ENCODE results near the gene GATA2.

The GATA2 gene

GRCh38 chr3:128457937-128458336 is 35.1 kb downstream of the GATA2 start:
- Histone ChIP-seq H3K9me3 (no peaks in the 10 kb centered on the region), H3K27me3 (no peaks in the 10 kb centered on the region), H3K36me3 (peaks cover 10% of the 10 kb centered on the region), H3K4me1 (peaks cover 55% of the 10 kb centered on the region), H3K4me3 (ENCODE audit: low read depth, low read length) (no peak overlapping the region)
- DNase-seq: no peak
- TF ChIP-seq, protein P1, sequence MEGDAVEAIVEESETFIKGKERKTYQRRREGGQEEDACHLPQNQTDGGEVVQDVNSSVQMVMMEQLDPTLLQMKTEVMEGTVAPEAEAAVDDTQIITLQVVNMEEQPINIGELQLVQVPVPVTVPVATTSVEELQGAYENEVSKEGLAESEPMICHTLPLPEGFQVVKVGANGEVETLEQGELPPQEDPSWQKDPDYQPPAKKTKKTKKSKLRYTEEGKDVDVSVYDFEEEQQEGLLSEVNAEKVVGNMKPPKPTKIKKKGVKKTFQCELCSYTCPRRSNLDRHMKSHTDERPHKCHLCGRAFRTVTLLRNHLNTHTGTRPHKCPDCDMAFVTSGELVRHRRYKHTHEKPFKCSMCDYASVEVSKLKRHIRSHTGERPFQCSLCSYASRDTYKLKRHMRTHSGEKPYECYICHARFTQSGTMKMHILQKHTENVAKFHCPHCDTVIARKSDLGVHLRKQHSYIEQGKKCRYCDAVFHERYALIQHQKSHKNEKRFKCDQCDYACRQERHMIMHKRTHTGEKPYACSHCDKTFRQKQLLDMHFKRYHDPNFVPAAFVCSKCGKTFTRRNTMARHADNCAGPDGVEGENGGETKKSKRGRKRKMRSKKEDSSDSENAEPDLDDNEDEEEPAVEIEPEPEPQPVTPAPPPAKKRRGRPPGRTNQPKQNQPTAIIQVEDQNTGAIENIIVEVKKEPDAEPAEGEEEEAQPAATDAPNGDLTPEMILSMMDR (IDR thresholded peaks at IDR 0.05; ENCODE audit: low read depth, low read length): no peak

GRCh38 chr3:128456776-128457715 is 36.0 kb downstream of the GATA2 start:
- peak; percentile 97 for DNase-seq
- Histone ChIP-seq H3K27me3 (no peaks in the 10 kb centered on the region), H3K36me3 (peaks cover 10% of the 10 kb centered on the region), H3K9me3 (no peaks in the 10 kb centered on the region), H3K4me1 (peaks cover 55% of the 10 kb centered on the region), H3K4me3 (ENCODE audit: low read depth, low read length) (peak overlapping the region; percentile 76)
- TF ChIP-seq, protein P1 (IDR thresholded peaks at IDR 0.05; ENCODE audit: low read depth, low read length): no peak

- H3K4me3 ChIP-seq (ENCODE audit: low read depth, low read length): peak overlapping the region; percentile 76
- DNase-seq: peak; percentile 51
- TF ChIP-seq, protein P1 (IDR thresholded peaks at IDR 0.05; ENCODE audit: low read depth, low read length): no peak
- peaks cover 55% of the 10 kb centered on the region for H3K4me1 ChIP-seq
- H3K9me3 ChIP-seq: no peaks in the 10 kb centered on the region
- H3K36me3 ChIP-seq: peaks cover 10% of the 10 kb centered on the region
- H3K27me3 ChIP-seq: no peaks in the 10 kb centered on the region
Measured at GRCh38 chr3:128455786-128456748, 36.9 kb downstream of the GATA2 start.

DNA sequence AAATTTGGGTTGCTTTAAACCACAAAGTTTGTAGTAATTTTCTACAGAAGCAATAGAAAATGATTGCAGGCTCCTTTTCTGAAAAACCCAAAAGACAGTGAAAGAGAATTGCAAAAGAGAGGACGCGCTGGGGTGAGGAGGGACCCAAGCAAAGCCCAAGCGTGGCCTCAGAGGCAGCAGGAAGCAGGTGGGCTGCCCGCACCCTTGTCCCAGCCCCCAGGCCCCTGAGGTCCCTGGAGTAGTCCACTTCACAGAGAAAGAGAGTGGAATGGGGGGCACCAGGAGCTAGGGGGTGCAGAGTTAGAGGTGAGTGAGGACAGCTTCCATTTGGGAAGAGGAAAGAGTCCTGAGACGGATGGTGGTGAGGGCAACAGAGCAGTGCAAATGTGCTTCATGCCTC is 37.9 kb downstream of the GATA2 start:
- no peaks in the 10 kb centered on the region for H3K9me3 ChIP-seq
- TF ChIP-seq, protein P1 (IDR thresholded peaks at IDR 0.05; ENCODE audit: low read depth, low read length): no peak
- no peaks in the 10 kb centered on the region for H3K27me3 ChIP-seq
- no peak overlapping the region for H3K4me3 ChIP-seq (ENCODE audit: low read depth, low read length)
- H3K4me1 ChIP-seq: peaks cover 52% of the 10 kb centered on the region
- DNase-seq: no peak
- peaks cover 10% of the 10 kb centered on the region for H3K36me3 ChIP-seq

DNA sequence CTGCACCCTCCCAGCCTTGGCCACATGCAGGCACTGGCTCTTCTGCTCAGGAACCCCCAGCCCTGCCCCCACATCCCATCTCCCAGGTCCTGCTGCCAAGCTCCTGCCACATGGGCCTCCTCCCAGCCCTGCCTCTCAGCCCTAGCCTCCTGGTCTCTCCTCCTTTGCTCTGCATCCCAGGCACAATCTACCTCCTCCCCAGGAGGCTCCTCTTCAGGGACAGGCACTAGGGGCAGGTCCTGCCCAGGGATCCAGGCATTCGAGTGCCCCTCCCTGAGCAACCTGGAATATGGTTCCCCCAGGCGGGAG is 38.7 kb downstream of the GATA2 start:
- Histone ChIP-seq H3K27me3 (no peaks in the 10 kb centered on the region), H3K4me1 (peaks cover 44% of the 10 kb centered on the region), H3K9me3 (no peaks in the 10 kb centered on the region), H3K36me3 (peaks cover 10% of the 10 kb centered on the region), H3K4me3 (ENCODE audit: low read depth, low read length) (no peak overlapping the region)
- DNase-seq: no peak
- TF ChIP-seq, protein P1 (IDR thresholded peaks at IDR 0.05; ENCODE audit: low read depth, low read length): no peak
